GM04504 (cell line): Measurements from ENCODE around the gene ZNF536.
"Not testable (repeated sequence)": the region's sequence is repeated elsewhere in the genome, so short reads cannot be mapped to it uniquely, and the experiment has no call there.

Experiments
- DNase-seq: peaks from one replicate; pipeline ENCODE4 v3.0.0-alpha.2; 2012; ENCODE audit warnings: low read depth

The ZNF536 gene

DNA sequence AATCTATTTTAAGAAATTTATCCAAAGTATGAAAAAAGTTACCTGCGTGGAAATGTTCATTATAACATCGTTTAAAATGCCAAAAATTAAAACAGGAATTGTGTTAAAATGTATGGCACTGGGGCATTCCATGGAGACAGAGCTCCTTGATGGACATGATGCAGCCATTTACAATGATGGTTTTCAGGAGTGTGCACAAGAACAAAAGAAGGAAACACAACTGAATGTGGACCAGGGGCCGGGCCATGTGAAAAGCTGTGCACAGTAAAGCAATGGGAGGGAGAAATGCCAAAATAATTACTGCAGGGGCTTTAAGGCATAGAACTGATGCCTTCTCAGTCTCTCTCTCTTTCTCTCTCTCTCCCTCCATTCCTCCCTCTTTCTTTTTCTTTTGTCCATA lies 115.0 kb downstream of the ZNF536 start:
- no peak for DNase-seq

DNA sequence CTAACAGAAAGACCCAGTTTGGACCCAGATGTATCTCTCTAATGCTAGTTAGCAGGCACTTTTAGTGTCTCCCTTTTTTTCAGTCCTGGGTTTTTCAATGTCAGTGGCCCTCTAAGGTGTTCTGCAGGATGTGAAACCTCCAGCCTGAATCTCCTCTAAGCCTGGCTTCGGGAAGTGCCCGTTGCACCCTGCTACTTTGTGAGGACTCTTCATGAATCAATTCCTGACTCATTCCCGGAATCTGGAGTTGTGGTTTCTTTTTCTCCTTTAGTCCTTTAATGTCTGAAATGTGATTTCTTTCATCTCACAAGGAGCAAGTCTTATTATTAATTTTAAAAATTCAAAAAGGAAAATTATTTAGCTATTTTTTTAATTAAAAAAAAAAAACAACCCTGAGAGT lies 116.0 kb downstream of the ZNF536 start:
- no peak for DNase-seq

- no peak for DNase-seq
Observed at GRCh38 chr19:30490760-30491159, 118.6 kb downstream of the ZNF536 start.

GRCh38 chr19:30492586-30493270 lies 120.5 kb downstream of the ZNF536 start:
- no peak for DNase-seq

GRCh38 chr19:30497034-30497433 lies 124.8 kb downstream of the ZNF536 start:
- DNase-seq: no peak

GRCh38 chr19:30498085-30498484 lies 125.9 kb downstream of the ZNF536 start:
- DNase-seq: not testable (repeated sequence)

- no peak for DNase-seq
Observed at GRCh38 chr19:30498707-30499106, 126.5 kb downstream of the ZNF536 start.

DNA sequence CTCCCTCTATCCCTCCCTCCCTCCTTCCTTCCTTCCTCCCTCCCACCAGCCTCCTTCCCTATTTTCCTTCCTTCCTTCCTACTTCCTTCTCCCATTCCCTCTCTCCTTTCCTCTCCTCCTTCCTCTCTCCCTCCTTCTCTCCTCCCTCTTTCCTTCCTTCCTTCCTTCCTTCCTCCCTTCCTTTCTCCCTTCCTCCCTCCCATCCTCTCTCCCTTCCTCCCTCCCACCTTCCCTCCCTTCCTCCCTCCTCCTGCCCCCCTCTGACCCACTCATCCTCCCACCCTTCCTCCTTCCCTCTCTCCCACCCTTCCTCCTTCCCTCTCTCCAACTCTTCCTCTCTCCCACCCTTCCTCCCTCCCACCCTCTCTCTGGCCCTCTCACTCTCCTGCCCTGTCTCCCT lies 132.1 kb downstream of the ZNF536 start:
- DNase-seq: no peak

DNA sequence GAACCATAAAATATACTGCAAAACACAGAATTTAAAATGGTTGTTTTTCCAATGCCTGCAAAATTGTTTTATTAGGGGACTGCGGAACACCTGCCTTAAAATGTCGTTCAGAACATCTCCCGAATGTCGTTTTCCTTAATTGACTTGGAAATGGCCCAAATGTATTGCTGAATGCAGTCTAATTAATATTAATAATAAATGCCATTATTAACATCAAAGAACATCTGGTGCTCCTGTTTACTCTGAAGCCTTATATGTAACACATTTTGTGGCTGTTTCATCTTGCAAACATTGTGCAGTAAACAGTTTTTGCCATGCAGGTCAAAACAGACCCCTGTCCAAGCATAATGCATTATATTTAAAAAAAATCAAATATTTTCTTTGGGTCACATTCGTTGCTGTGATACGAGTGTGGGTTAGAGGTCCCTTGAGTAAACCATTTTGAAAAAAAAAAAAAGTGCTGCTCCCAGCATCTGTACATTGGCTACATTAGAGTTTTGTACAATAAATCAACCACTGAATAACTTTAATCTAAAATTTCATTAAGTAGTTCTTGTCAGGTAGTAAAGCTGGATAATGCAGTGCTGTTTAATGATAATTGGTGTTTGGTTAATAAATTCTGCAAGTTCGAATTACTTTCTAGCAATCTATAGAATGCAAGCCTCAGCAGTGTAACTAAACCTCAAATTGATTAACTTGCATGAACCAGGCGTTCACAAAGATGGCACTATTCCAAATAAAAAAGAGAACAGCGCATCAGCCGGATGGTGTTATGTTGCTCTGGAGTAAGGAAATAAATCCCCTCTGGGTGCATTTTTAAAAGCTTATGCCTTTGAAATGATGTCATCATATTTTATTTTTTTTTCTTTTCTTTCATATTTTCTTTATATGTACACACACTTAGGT lies 140.2 kb downstream of the ZNF536 start:
- DNase-seq: no peak

DNA sequence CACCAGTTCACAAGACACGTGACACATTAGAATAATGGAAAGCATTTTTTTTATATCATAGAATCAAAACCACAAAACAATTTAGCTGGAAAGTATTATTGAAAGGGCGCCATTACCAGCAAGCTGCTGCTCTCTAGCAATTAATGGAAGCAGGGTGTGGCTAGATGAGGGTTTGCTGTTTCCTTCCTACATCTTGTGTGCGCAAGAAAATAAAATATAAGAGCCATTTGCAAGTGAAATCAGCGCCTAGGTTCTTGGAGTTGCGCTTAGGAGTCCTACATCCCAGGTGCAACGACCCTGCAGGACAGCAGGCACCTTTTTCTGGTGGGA lies 140.9 kb downstream of the ZNF536 start:
- no peak for DNase-seq

DNA sequence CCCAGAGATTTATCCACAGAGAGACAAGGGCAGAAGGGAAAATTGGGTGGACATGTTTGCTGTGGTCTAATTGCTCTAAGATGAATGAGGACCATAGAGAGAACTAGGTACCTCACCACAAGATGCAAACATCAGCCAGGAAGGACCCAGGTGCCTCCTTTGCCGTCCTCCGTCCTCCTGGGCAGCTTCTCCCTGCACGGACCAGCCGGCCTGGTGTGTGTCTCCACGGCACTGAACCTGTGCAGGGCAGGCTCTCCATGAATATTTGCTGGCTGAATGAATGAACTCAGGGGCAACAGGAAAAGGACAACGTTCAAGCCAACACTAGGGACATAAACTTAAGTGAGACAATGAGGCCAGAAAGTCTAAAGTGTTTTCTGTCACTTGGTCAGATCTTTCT lies 143.9 kb downstream of the ZNF536 start:
- DNase-seq: no peak

DNA sequence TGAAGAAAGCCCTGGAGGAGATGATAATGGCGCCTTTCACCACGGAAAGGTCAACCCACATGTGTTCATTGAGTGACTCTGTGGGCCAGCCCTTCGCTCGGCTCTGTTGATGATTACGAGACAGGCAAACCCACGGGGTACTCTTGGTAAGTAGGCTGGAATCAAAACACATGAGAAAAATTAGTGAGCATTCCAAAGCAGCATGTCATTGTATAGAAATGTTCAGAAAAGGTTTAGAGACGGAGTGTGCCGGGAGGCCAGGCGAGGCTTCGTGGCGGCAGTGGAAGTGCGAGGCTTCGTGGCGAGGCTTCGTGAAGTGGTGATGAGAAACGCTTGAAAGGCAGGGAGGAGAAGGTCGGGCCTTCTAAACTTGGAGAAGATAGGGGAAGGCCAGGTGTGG lies 144.3 kb downstream of the ZNF536 start:
- DNase-seq: no peak

DNA sequence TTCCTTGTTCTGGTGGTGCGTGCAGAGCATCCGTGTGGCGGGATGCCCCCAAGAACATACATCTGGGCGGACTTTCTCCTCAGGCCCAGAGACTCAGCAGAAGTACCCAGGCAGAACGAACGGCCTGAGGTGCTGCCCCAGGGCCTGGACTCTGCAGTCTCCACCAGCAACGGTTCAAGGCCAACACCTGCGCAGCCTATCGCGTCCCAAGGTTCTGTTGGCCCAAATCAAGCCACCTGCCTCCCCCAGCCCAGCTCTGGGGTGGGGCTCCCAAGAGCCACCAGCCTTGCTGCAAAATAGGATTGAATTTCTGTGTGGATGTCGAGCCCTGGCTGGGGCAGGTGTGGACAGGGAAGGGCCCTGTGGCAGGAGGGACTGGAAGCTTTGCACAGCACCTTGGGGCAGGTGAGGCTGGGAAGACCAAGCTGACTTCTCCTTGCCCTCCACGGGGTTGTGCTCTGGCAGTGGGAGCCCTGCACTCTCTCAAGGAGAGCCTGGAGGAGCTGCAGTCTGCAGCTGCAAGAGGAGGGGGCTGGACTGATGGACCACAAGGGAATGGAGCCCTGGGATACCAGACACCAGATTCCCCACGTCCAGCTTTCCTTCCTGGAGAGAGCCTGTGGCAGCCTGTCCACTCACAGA lies 146.9 kb downstream of the ZNF536 start:
- DNase-seq: no peak

- DNase-seq: no peak
Observed at GRCh38 chr19:30519607-30520205, 147.5 kb downstream of the ZNF536 start.

- no peak for DNase-seq
Observed at GRCh38 chr19:30520735-30521479, 148.7 kb downstream of the ZNF536 start.

- DNase-seq: no peak
Observed at GRCh38 chr19:30521937-30522336, 149.8 kb downstream of the ZNF536 start.

- DNase-seq: no peak
Observed at GRCh38 chr19:30522341-30522740, 150.2 kb downstream of the ZNF536 start.

DNA sequence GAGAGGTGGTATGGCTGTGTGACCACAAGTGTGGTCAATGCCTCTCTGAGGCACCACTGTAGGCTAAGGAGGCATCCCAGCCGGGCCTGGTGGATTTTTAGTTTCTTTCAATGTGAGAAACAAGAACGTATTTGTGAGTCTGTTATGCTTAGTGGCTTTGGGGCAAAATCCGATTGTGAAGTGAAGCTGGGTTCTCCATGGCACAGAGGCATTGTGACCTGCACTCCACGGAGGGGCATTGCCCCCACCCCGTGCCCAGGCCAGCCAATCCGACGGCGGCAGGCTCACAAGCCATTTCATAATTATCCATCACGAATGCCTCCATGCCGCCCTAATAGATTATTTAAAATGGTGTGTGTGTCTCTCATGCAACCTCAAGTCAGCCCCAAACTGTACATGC lies 151.6 kb downstream of the ZNF536 start:
- DNase-seq: no peak

DNA sequence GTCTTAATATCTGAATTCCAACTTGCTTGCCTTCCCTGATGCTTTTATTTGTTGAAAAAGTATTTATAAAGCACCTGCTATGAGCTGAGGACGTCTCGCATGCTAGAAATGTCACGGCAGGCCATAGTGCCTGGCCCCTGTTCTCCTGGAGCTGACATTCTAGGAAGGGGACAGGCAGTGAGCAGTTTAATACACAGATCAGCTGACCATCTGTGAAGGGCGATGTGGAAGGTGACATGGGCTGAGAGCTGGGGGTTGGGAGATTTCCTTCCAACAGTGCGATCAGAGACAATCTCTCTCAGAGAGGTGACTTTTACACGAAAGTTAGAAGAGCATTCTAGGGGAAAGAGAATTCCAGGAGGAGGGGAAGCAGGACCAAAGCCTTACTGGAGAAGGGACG lies 153.2 kb downstream of the ZNF536 start:
- DNase-seq: no peak

GRCh38 chr19:30528919-30529318 lies 156.7 kb downstream of the ZNF536 start:
- no peak for DNase-seq

- no peak for DNase-seq
Observed at GRCh38 chr19:30529876-30530275, 157.7 kb downstream of the ZNF536 start.

GRCh38 chr19:30530751-30531150 lies 158.6 kb downstream of the ZNF536 start:
- no peak for DNase-seq
